GM23338 (cell line): ENCODE results near the gene KCNK3. TPM values are rescaled to one million over a fixed set of nuclear protein-coding genes. Genes with fewer than 3 reads are reported as not detected.
A peak's percentile ranks its signal among the peaks of the same experiment; 100 is the strongest.

Experiments used
- ATAC-seq: fragments of 200-7000 bp; cut with Tn5 transposase; 3 replicates; pipeline ENCODE4 v1.9.1; 2020
- DNase-seq: peaks from one replicate; pipeline ENCODE4 v3.0.0-alpha.2; 2015; ENCODE audit warnings: low spot score
- H2AFZ ChIP-seq: fragments of 200-600 bp; sonication (generic); 2 replicates; pipeline ENCODE4 v1.8.0; 2016; ENCODE audit warnings: antibody characterized with exemption, mild to moderate bottlenecking, moderate library complexity
- H3F3A ChIP-seq: fragments of 200-600 bp; sonication (generic); replicated peaks from 2 replicates; pipeline ENCODE4 v1.8.0; 2017; ENCODE audit warnings: antibody characterized with exemption, mixed run types, low read depth
- H3K27ac ChIP-seq: fragments of 200-600 bp; sonication (generic); 2 replicates; pipeline ENCODE4 v1.6.1; 2016; ENCODE audit warnings: low read depth
- H3K27me3 ChIP-seq: fragments of 200-600 bp; sonication (generic); 2 replicates; pipeline ENCODE4 v1.8.0; 2016; ENCODE audit warnings: mild to moderate bottlenecking, mixed run types, moderate library complexity; ENCODE audit not compliant: insufficient read depth
- H3K36me3 ChIP-seq: fragments of 200-600 bp; sonication (generic); 2 replicates; pipeline ENCODE4 v1.8.0; 2016; ENCODE audit warnings: mild to moderate bottlenecking; ENCODE audit not compliant: insufficient read depth
- H3K4me1 ChIP-seq: fragments of 200-600 bp; sonication (generic); 2 replicates; pipeline ENCODE4 v1.8.0; 2016; ENCODE audit warnings: mild to moderate bottlenecking, moderate library complexity; ENCODE audit not compliant: insufficient read depth
- H3K4me2 ChIP-seq: fragments of 200-600 bp; sonication (generic); 2 replicates; pipeline ENCODE4 v1.7.1; 2017; ENCODE audit warnings: mixed run types
- H3K4me3 ChIP-seq: fragments of 200-600 bp; sonication (generic); 2 replicates; pipeline ENCODE4 v1.6.1; 2016; ENCODE audit warnings: mixed run types
- H3K79me2 ChIP-seq: fragments of 200-600 bp; sonication (generic); replicated peaks from 2 replicates; pipeline ENCODE4 v1.8.0; 2017; ENCODE audit warnings: mild to moderate bottlenecking; ENCODE audit not compliant: insufficient read depth
- H3K9me2 ChIP-seq: fragments of 200-600 bp; sonication (generic); 2 replicates; pipeline ENCODE4 v1.8.0; 2017; ENCODE audit not compliant: insufficient read depth
- H4K20me1 ChIP-seq: fragments of 200-600 bp; sonication (generic); replicated peaks from 2 replicates; pipeline ENCODE4 v1.8.0; 2017; ENCODE audit warnings: mild to moderate bottlenecking; ENCODE audit not compliant: insufficient read depth
- H3K27ac Mint-ChIP-seq: 2 replicates; pipeline ENCODE4 v1.8.0; 2020; ENCODE audit warnings: inconsistent platforms, mild to moderate bottlenecking, moderate library complexity, mixed read lengths
- H3K27me3 Mint-ChIP-seq: 3 replicates; pipeline ENCODE4 v1.8.0; 2022; ENCODE audit warnings: low read depth, mild to moderate bottlenecking, moderate library complexity, mixed read lengths, inconsistent platforms; ENCODE audit not compliant: insufficient read depth, poor library complexity
- H3K36me3 Mint-ChIP-seq: 3 replicates; pipeline ENCODE4 v1.8.0; 2021; ENCODE audit warnings: low read depth, mild to moderate bottlenecking, inconsistent platforms, moderate library complexity, mixed read lengths
- H3K4me1 Mint-ChIP-seq: 3 replicates; pipeline ENCODE4 v1.8.0; 2020; ENCODE audit warnings: mild to moderate bottlenecking, inconsistent platforms, mixed read lengths
- H3K4me3 Mint-ChIP-seq: 3 replicates; pipeline ENCODE4 v1.8.0; 2021; ENCODE audit warnings: moderate library complexity, mild to moderate bottlenecking, inconsistent platforms, mixed read lengths
- H3K9me3 Mint-ChIP-seq: 3 replicates; pipeline ENCODE4 v1.8.0; 2020; ENCODE audit warnings: moderate library complexity, mild to moderate bottlenecking, inconsistent platforms, mixed read lengths
- EZH2phosphoT487 ChIP-seq: fragments of 200-600 bp; sonication (generic); IDR thresholded peaks from one replicate; pipeline ENCODE4 v1.8.1; 2018; ENCODE audit warnings: antibody characterized with exemption; ENCODE audit not compliant: unreplicated experiment
- NANOG ChIP-seq: IDR thresholded peaks from 2 replicates; pipeline ENCODE4 v1.6.1; 2016; ENCODE audit warnings: antibody characterized with exemption, borderline replicate concordance
- POLR2AphosphoS5 ChIP-seq: IDR thresholded peaks from 2 replicates; pipeline ENCODE4 v1.6.1; 2016; ENCODE audit warnings: antibody characterized with exemption, low read depth
- REST ChIP-seq: IDR thresholded peaks from one replicate; pipeline ENCODE4 v1.6.1; 2018; ENCODE audit warnings: antibody characterized with exemption; ENCODE audit not compliant: unreplicated experiment
- ZNF331 ChIP-seq: fragments of 250-450 bp; sonication (Bioruptor Pico); IDR thresholded peaks from 2 replicates; pipeline ENCODE4 v1.5.0; 2020; ENCODE audit warnings: low read depth, mild to moderate bottlenecking, moderate library complexity
- ZNF462 ChIP-seq: fragments of 250-450 bp; sonication (Bioruptor Pico); IDR thresholded peaks from 2 replicates; pipeline ENCODE4 v1.5.0; 2020; ENCODE audit warnings: mild to moderate bottlenecking, moderate library complexity
- polyA plus RNA-seq: library from polyadenylated mRNA; unstranded; fragments of >200 nt; fragmentation: Nextera tagmentation; extraction: Ambion mirVana; gene quantifications from 2 replicates; pipeline ENCODE4 v1.2.1, GENCODE V29; 2016
- total RNA-seq: library from RNA; depleted of rRNA; stranded (reverse); fragments of >200 nt; shearing (Covaris generic); gene quantifications from 2 replicates; pipeline ENCODE4 v1.2.3, GENCODE V29; 2014

KCNK3 gene
- total and polyA plus RNA-seq, 2 experiments from 2014 or later = not detected

GRCh38 chr2:26754539-26754938 is 62.0 kb downstream of the KCNK3 start:
- ATAC-seq = no peak
- Histone ChIP-seq H2AFZ (no peak overlapping the region), H3K4me1 (peaks cover 33% of the 10 kb centered on the region), H3K4me3 (no peak overlapping the region), H3K4me2 (no peak overlapping the region), H3K27ac (no peak overlapping the region), H3K79me2 (no peaks in the 10 kb centered on the region), H4K20me1 (no peaks in the 10 kb centered on the region), H3F3A (peaks cover 8% of the 10 kb centered on the region), H3K27me3 (peaks cover 23% of the 10 kb centered on the region), H3K9me2 (0 out of 2 replicates have a peak, but pooled peaks cover 4% of the 10 kb centered on the region), H3K36me3 (no peaks in the 10 kb centered on the region)
- Mint-ChIP-seq H3K27ac (no peak overlapping the region), H3K4me3 (no peak overlapping the region), H3K27me3 (peaks cover 27% of the 10 kb centered on the region), H3K36me3 (peaks cover 10% of the 10 kb centered on the region), H3K4me1 (peaks cover 62% of the 10 kb centered on the region), H3K9me3 (peaks cover 13% of the 10 kb centered on the region)
- no peak for DNase-seq
- TF ChIP-seq POLR2AphosphoS5 = no peak
- TF ChIP-seq EZH2phosphoT487 = no peak
- TF ChIP-seq REST = no peak
- TF ChIP-seq NANOG = no peak
- TF ChIP-seq ZNF331 = no peak

- Mint-ChIP-seq H3K4me3 (no peak overlapping the region), H3K36me3 (peaks cover 10% of the 10 kb centered on the region), H3K4me1 (peaks cover 57% of the 10 kb centered on the region), H3K27ac (no peak overlapping the region; the same call in 1 of the 2 replicates), H3K27me3 (peaks cover 25% of the 10 kb centered on the region), H3K9me3 (peaks cover 13% of the 10 kb centered on the region)
- Histone ChIP-seq H2AFZ (no peak overlapping the region), H3K27ac (0 out of 2 replicates have a peak overlapping the region, but pooled peaks have one; percentile 18), H3K79me2 (no peaks in the 10 kb centered on the region), H3K9me2 (0 out of 2 replicates have a peak, but pooled peaks cover 4% of the 10 kb centered on the region), H3K4me2 (0 out of 2 replicates have a peak overlapping the region, but pooled peaks have one; percentile 39), H3F3A (peaks cover 8% of the 10 kb centered on the region), H4K20me1 (no peaks in the 10 kb centered on the region), H3K27me3 (peaks cover 22% of the 10 kb centered on the region), H3K36me3 (no peaks in the 10 kb centered on the region), H3K4me3 (no peak overlapping the region), H3K4me1 (peaks cover 31% of the 10 kb centered on the region)
- DNase-seq (peak; percentile 24), ATAC-seq (peak; percentile 19)
- no peak for TF ChIP-seq ZNF462 (CRISPR knock-in tag)
Measured at GRCh38 chr2:26754972-26755670, 62.6 kb downstream of the KCNK3 start.
